MV-4-11 (cell line): ENCODE data around the gene KRT36.

Experiments used
- DNase-seq: peaks from one replicate; lab custom pipeline; 2025; lab: John Stamatoyannopoulos, UW

KRT36 gene

GRCh38 chr17:41521574-41522261 lies 32.0 kb upstream of the KRT36 start:
- DNase-seq, result peak; percentile 8

- DNase-seq, result no peak
These were observed 31.3 kb upstream of the KRT36 start for GRCh38 chr17:41520821-41521521.

GRCh38 chr17:41519501-41520224 lies 30.0 kb upstream of the KRT36 start:
- no peak for DNase-seq

GRCh38 chr17:41518789-41519449 lies 29.2 kb upstream of the KRT36 start, which contains the start of gene KRT15:
Gene KRT15, minus strand, starts transcription at chr17:41518890. Its CDS starts 63 bp downstream, at chr17:41518827.
- DNase-seq, result no peak

GRCh38 chr17:41518031-41518430 lies 28.3 kb upstream of the KRT36 start:
- no peak for DNase-seq

- no peak for DNase-seq
These were observed 27.1 kb upstream of the KRT36 start for GRCh38 chr17:41516830-41517283.

- DNase-seq, result no peak
These were observed 26.6 kb upstream of the KRT36 start for GRCh38 chr17:41516147-41516829.

GRCh38 chr17:41513168-41513547 lies 23.4 kb upstream of the KRT36 start:
- DNase-seq, result no peak

GRCh38 chr17:41512546-41513167 lies 22.9 kb upstream of the KRT36 start:
- DNase-seq, result peak; percentile 30

- no peak for DNase-seq
These were observed 22.0 kb upstream of the KRT36 start for GRCh38 chr17:41511716-41512115.

- DNase-seq, result no peak
These were observed 21.4 kb upstream of the KRT36 start for GRCh38 chr17:41511116-41511515.

- DNase-seq, result no peak
These were observed 20.7 kb upstream of the KRT36 start for GRCh38 chr17:41510251-41511065.

GRCh38 chr17:41507315-41507880 lies 17.7 kb upstream of the KRT36 start:
- DNase-seq, result no peak

- DNase-seq, result peak; percentile 86
These were observed 16.4 kb upstream of the KRT36 start for GRCh38 chr17:41505809-41506767.

GRCh38 chr17:41505007-41505808 lies 15.5 kb upstream of the KRT36 start, which contains the start of gene KRT13:
Gene KRT13, minus strand, starts transcription at chr17:41505612. Its CDS starts 62 bp downstream, at chr17:41505550.
- no peak for DNase-seq

GRCh38 chr17:41504246-41504977 lies 14.7 kb upstream of the KRT36 start:
- no peak for DNase-seq

GRCh38 chr17:41503202-41503601 lies 13.5 kb upstream of the KRT36 start:
- DNase-seq, result no peak
